ENCODE results near the gene NRG2. TPM values are rescaled to one million over a fixed set of nuclear protein-coding genes. Genes with fewer than 3 reads are reported as not detected.
A peak's percentile ranks its signal among the peaks of the same experiment; 100 is the strongest.

NRG2 gene
- total RNA-seq, 4 donors from 2014 or later, result 1.1 to 2.9 (median 1.8) TPM

DNA sequence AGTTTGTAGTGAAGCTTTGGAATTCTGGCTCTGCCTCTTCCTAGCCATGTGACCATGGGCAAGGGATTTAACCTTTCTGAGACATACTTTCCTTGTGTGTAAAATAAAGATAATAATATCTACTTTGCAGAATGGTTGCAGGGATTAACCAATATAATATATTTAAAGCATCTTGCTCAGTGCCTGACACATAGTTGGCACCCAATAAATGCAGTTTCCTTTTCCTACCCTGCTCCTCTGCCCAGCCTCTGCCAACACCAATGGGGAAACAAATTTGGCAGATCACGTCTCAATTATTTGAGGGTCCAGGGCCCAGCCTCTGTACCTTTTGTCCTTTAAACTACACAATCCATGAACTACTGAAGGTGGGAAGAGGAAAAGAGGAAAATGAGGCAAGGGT lies 91.1 kb downstream of the NRG2 start:
- H3K36me3 ChIP-seq, result no peaks in the 10 kb centered on the region
- H3K9me3 ChIP-seq, result no peaks in the 10 kb centered on the region
- DNase-seq, result no peak
- H3K27ac ChIP-seq, result no peak overlapping the region
- WGBS, 2 donors, result 96 to 97% methylated on average over 1 of the region's 1 CpG
- H3K4me3 ChIP-seq (replicated peaks in 1 of 3), result no peak overlapping the region
- TF ChIP-seq, protein P1, sequence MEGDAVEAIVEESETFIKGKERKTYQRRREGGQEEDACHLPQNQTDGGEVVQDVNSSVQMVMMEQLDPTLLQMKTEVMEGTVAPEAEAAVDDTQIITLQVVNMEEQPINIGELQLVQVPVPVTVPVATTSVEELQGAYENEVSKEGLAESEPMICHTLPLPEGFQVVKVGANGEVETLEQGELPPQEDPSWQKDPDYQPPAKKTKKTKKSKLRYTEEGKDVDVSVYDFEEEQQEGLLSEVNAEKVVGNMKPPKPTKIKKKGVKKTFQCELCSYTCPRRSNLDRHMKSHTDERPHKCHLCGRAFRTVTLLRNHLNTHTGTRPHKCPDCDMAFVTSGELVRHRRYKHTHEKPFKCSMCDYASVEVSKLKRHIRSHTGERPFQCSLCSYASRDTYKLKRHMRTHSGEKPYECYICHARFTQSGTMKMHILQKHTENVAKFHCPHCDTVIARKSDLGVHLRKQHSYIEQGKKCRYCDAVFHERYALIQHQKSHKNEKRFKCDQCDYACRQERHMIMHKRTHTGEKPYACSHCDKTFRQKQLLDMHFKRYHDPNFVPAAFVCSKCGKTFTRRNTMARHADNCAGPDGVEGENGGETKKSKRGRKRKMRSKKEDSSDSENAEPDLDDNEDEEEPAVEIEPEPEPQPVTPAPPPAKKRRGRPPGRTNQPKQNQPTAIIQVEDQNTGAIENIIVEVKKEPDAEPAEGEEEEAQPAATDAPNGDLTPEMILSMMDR (IDR thresholded peaks at IDR 0.05), result no peak
- TF ChIP-seq POLR2A (IDR thresholded peaks at IDR 0.05), result no peak
- intact Hi-C loops (cut with DNase I), result no loop called here
- no peaks in the 10 kb centered on the region for H3K27me3 ChIP-seq
- H3K4me1 ChIP-seq, result peaks cover 0 to 13% of the 10 kb centered on the region in 2 donors

DNA sequence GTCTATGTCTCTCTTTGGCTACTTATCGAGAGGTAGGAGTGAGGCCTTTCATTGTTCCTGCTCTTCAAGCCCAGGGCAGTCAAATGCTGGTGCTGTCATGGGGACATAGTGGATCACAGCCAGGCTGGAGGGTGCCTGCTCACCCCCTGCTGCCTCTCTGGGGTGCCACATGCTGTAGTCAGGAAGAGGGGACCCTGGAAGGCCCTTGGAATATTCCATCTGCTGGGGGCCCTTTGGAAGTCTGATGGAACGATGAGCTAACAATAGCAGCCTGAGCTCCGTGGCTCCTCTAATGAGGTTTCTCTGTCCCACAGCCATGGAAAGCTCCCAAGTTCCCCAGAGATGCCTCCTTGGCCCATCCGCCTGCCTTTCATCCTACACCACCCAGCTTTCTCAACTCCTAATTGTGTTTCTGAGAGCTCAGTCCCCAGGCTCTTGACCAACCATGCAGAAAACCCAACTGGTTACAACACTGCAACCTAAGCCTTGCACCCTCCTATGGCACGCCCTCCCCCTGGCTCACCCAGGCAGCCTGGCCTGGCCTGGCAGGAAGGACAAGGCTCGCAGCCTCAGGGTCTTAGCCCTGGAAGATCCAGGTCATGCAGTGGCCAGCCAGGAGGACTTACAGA lies 91.7 kb downstream of the NRG2 start:
- intact Hi-C loops (cut with DNase I), result no loop called here
- no peak overlapping the region for H3K27ac ChIP-seq
- H3K4me1 ChIP-seq, result peaks cover 0 to 13% of the 10 kb centered on the region in 2 donors
- no peaks in the 10 kb centered on the region for H3K27me3 ChIP-seq
- H3K36me3 ChIP-seq, result no peaks in the 10 kb centered on the region
- peak in 1 of 2 donors; percentile 5 for DNase-seq
- no peaks in the 10 kb centered on the region for H3K9me3 ChIP-seq
- WGBS, 2 donors, result 72 to 78% methylated on average over 5 to 6 of the region's 6 CpGs
- H3K4me3 ChIP-seq (replicated peaks in 1 of 3), result no peak overlapping the region
- TF ChIP-seq, protein P1 (IDR thresholded peaks at IDR 0.05), result no peak
- TF ChIP-seq POLR2A (IDR thresholded peaks at IDR 0.05), result no peak

DNA sequence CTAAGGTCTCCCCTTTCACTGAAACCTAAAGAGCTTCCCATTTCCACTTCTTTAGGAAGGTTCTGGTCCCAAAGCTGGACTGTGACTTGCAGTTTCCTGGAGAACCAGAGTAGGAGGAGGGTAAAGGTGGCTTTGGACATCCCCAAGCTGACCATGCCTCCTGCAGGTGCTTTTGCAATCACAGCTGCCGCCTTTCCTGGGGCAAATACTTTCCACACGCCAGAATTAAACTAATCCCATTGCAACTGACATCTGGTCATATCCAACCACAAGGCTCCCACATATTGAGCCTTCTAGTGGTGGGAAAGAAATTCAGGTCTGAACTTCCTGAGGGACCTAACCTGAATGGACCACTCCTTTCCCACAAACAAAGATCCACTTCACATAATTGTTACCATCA lies 92.7 kb downstream of the NRG2 start:
- intact Hi-C loops (cut with DNase I), result no loop called here
- DNase-seq, result no peak
- Histone ChIP-seq H3K4me1 (peaks cover 0 to 13% of the 10 kb centered on the region in 2 donors), H3K36me3 (no peaks in the 10 kb centered on the region), H3K27me3 (no peaks in the 10 kb centered on the region), H3K27ac (no peak overlapping the region), H3K4me3 (replicated peaks in 1 of 3) (no peak overlapping the region), H3K9me3 (no peaks in the 10 kb centered on the region)
- TF ChIP-seq, protein P1 (IDR thresholded peaks at IDR 0.05), result no peak
- TF ChIP-seq POLR2A (IDR thresholded peaks at IDR 0.05), result no peak
- WGBS, 2 donors, result 93 to 100% methylated on average over 2 of the region's 2 CpGs

DNA sequence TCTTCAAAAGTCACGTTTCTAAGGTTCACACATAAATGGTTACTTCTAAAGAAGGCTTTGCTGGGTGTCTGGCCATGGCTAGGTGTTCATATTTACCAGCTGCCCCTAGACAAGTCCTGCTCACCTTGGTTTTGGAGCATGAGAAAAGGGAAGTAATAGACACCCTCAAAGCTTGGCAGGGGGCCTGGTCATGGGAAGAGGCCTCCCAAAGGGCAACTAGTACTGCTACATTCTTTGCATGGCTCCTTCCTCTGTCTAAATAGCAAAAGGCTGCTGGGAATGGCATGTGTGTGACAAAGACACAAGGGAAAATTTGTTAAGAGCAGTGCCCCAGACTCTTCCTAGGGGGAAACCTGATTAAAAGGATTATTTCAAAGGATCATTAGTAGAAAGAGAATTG lies 93.4 kb downstream of the NRG2 start:
- Histone ChIP-seq H3K4me1 (peaks cover 0 to 13% of the 10 kb centered on the region in 2 donors), H3K4me3 (replicated peaks in 1 of 3) (no peak overlapping the region), H3K36me3 (no peaks in the 10 kb centered on the region), H3K27ac (no peak overlapping the region), H3K9me3 (no peaks in the 10 kb centered on the region), H3K27me3 (no peaks in the 10 kb centered on the region)
- intact Hi-C loops (cut with DNase I), result no loop called here
- WGBS, 2 donors, result 62 to 93% methylated on average over 1 of the region's 1 CpG
- DNase-seq, result peak; percentile 80 to 83
- TF ChIP-seq POLR2A (IDR thresholded peaks at IDR 0.05), result no peak
- TF ChIP-seq, protein P1 (IDR thresholded peaks at IDR 0.05), result no peak

DNA sequence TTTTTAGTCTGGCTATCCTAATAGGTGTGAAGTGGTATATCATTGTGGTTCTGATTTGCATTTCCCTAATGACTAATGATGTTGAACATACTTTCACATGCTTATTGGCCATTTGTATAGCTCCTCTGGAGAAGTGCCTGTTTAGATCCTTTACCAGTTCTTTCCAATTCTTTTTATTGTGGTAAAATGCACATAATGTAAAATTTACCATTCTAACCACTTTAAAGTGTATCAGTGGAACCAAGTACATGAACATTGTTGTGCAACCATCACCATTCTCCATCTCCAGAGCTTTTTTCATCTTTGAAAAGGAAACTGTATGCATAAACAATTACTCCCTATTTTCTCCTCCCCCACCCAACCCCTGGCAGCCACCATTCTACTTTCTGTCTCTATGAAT lies 95.4 kb downstream of the NRG2 start:
- peaks cover under 1% of the 10 kb centered on the region for H3K9me3 ChIP-seq
- no peaks in the 10 kb centered on the region for H3K27me3 ChIP-seq
- intact Hi-C loops (cut with DNase I), result no loop called here
- no peak for DNase-seq
- no peak overlapping the region for H3K4me3 ChIP-seq (replicated peaks in 1 of 3)
- H3K36me3 ChIP-seq, result no peaks in the 10 kb centered on the region
- no peak overlapping the region for H3K27ac ChIP-seq
- no peak for TF ChIP-seq POLR2A (IDR thresholded peaks at IDR 0.05)
- TF ChIP-seq, protein P1 (IDR thresholded peaks at IDR 0.05), result no peak
- H3K4me1 ChIP-seq, result peaks cover 0 to 13% of the 10 kb centered on the region in 2 donors

All from thyroid gland (tissue), 4 donors.